Mesodermal cell (in vitro differentiated cells): ENCODE measurements around the gene IDI2.

ENCODE experiments used
- H3K27ac ChIP-seq: 2 replicates; pipeline ENCODE4 v1.7.0; 2013; ENCODE audit warnings: mild to moderate bottlenecking, low read depth, low read length, moderate library complexity; ENCODE audit not compliant: severe bottlenecking
- H3K36me3 ChIP-seq: 2 replicates; pipeline ENCODE4 v1.7.1; 2013; ENCODE audit warnings: mild to moderate bottlenecking, low read length, moderate library complexity; ENCODE audit not compliant: control insufficient read depth, insufficient read depth
- H3K4me1 ChIP-seq: one replicate; pipeline ENCODE4 v1.7.1; 2013; ENCODE audit warnings: mild to moderate bottlenecking, low read length; ENCODE audit not compliant: insufficient read depth, control insufficient read depth, poor library complexity, severe bottlenecking
- H3K4me3 ChIP-seq: 2 replicates; pipeline ENCODE4 v1.7.0; 2013; ENCODE audit warnings: low read length, control low read depth, mild to moderate bottlenecking; ENCODE audit not compliant: insufficient read depth, poor library complexity, severe bottlenecking; ENCODE audit errors: extremely low read depth
- H3K9me3 ChIP-seq: 2 replicates; pipeline ENCODE4 v1.7.1; 2013; ENCODE audit warnings: mild to moderate bottlenecking, low read length, moderate library complexity; ENCODE audit not compliant: control insufficient read depth
- WGBS, 2 experiments: methylation state at CpG; one replicate each; pipeline ENCODE4 v1.1.5; 2013; ENCODE audit warnings: missing lambda C conversion rate in 2 of 2; ENCODE audit not compliant: insufficient coverage in 2 of 2; 5-methylcytosine and 5-hydroxymethylcytosine counted together

The IDI2 gene

DNA sequence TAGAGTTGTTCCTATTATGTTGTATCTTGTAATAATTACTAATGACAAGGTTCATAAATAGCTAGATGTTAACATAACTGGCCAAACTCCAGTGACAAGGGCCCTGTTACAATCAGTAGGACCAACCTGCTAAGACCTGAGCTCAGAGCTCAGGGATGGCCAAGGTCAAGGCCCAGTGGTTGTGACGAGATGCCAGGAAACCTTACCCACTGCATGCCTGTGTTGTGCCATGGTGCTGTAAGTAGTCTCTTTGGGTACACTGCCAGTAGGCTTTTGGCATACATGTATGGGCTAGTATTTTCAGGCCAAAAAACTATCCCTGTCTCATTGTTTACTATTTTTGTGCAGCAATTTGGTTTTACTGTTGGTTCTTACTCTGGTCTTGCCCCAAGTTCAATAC, 7.9 kb upstream of the IDI2 start:
- H3K9me3 ChIP-seq: no peaks in the 10 kb centered on the region

GRCh38 chr10:1029838-1030237, 4.2 kb upstream of the IDI2 start:
- Histone ChIP-seq H3K4me3 (no peak overlapping the region), H3K27ac (no peak overlapping the region), H3K9me3 (no peaks in the 10 kb centered on the region), H3K4me1 (no peaks in the 10 kb centered on the region), H3K36me3 (no peaks in the 10 kb centered on the region)
- 88 to 96% methylated on average over 6 of the region's 7 CpGs for WGBS, 2 experiments

More for the DNA sequence above, 7.9 kb upstream of the IDI2 start:
- no peaks in the 10 kb centered on the region for H3K4me1 ChIP-seq
- no peaks in the 10 kb centered on the region for H3K36me3 ChIP-seq
- 100% methylated on average over 1 of the region's 1 CpG; no CpG with 5 or more reads in 1 of the 2 experiments for WGBS, 2 experiments
- H3K4me3 ChIP-seq: no peak overlapping the region
- H3K27ac ChIP-seq: no peak overlapping the region

DNA sequence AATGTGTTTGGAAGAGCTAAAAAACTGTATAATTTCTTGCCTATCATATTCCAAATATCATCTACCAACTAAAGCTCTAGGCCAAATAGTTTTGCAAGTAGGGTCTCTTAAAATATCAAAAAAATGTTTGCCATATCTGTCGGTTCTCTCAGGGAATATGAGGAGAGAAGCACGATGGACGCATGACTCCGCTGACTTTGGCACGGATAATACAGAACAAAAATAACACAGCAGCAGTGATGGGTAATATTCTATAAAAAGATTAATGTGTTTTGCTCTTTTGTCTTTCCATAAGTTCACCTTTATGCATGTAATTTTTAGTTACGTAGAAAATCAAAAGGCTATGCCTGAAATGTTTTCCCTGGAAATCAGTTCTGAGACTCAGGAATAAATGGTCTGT, 919 bp upstream of the IDI2 start:
- Histone ChIP-seq H3K4me3 (no peak overlapping the region), H3K4me1 (no peaks in the 10 kb centered on the region), H3K36me3 (no peaks in the 10 kb centered on the region), H3K9me3 (no peaks in the 10 kb centered on the region), H3K27ac (no peak overlapping the region)
- WGBS, 2 experiments: 97 to 100% methylated on average over 1 to 4 of the region's 6 CpGs

DNA sequence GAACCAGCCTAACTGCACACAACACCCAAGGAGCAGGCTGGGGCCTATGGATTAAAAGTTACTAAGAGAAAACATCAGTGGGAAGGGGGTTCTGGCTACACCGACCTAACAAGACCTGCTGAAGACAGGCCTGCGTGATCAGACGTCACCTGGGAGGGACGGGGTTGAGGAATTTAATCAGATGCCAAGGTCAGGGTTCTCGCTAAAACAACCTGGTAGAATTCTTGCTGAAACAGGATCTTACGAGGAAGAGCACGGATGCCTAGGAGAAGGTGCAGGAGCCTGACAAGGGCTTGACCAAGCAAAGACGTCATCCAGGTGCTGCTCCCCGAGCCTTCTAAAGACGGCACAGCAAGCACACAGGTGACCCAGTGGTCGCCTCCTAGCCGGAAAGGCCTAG, 1.6 kb downstream of the IDI2 start:
- no peak overlapping the region for H3K27ac ChIP-seq
- no peaks in the 10 kb centered on the region for H3K4me1 ChIP-seq
- peaks cover 14% of the 10 kb centered on the region for H3K36me3 ChIP-seq
- no peaks in the 10 kb centered on the region for H3K9me3 ChIP-seq
- WGBS, 2 experiments: 94 to 97% methylated on average over 12 of the region's 12 CpGs
- no peak overlapping the region for H3K4me3 ChIP-seq

DNA sequence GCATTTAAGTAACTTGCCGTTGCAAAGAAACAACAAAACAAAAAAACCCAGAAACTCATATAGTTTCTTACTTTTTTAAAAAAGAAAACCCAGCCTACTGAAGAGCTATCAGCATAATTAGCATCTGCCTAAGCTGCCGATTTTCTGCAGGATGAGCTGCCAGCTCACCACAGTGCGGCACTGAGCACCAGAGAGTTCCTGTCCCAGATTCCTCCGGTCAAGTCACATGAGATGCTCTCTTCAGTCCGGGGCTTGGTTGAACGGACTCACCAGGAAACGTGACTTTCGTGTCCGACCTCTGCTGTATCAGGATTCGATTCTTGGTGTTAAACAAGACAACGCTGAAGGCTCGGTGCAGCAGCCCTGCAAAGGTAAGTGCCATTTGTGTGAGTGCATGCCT, 3.2 kb downstream of the IDI2 start:
- H3K9me3 ChIP-seq: no peaks in the 10 kb centered on the region
- 90 to 92% methylated on average over 11 to 12 of the region's 12 CpGs for WGBS, 2 experiments
- no peak overlapping the region for H3K27ac ChIP-seq
- peaks cover 28% of the 10 kb centered on the region for H3K36me3 ChIP-seq
- no peaks in the 10 kb centered on the region for H3K4me1 ChIP-seq
- no peak overlapping the region for H3K4me3 ChIP-seq

DNA sequence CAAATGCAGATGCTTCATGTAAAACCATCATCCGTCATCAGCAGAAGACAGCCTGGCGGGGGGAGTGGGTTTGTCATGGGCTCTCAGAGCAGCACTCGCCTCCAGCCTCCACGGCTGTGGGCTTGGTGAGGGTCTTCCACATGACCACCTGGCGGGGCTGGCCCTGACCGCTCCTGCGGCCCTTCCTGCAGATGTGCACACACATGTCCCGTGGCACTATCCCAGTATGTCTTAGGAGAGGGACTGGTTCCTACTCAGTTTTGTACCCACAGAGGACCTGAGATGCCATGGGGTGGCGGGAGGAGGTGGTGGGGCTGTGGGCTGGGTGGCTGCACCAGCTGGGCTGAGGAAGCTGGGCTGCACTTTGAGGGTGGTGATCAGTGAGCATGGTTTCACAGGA, 4.7 kb downstream of the IDI2 start:
- Histone ChIP-seq H3K4me1 (no peaks in the 10 kb centered on the region), H3K4me3 (no peak overlapping the region), H3K27ac (no peak overlapping the region), H3K36me3 (peaks cover 43% of the 10 kb centered on the region), H3K9me3 (no peaks in the 10 kb centered on the region)
- WGBS, 2 experiments: 94 to 100% methylated on average over 7 of the region's 9 CpGs

GRCh38 chr10:1020460-1020859, 5.2 kb downstream of the IDI2 start:
- Histone ChIP-seq H3K4me1 (no peaks in the 10 kb centered on the region), H3K27ac (no peak overlapping the region), H3K9me3 (no peaks in the 10 kb centered on the region), H3K36me3 (peaks cover 48% of the 10 kb centered on the region), H3K4me3 (no peak overlapping the region)
- WGBS, 2 experiments: 90 to 98% methylated on average over 5 to 9 of the region's 10 CpGs

DNA sequence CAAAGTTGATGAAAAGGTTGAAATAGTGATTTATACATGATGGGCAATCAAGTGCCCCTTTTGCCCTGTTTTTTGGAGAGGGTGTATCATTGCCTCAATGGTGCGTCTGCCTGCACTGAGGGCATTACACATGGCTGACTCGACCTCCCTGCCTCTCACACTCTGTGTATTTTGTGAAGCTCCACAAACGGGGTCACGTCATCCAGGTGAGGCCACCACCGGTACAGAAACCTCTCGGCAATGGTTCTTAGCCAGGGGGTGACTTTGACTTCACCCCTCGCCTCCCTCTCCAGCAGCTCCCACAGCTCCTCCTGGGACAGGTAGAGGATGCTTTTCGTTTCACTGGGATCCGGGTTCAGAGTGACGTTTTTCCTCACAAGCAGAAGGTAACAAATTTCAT, 6.3 kb downstream of the IDI2 start:
- 89 to 95% methylated on average over 4 to 7 of the region's 10 CpGs for WGBS, 2 experiments

DNA sequence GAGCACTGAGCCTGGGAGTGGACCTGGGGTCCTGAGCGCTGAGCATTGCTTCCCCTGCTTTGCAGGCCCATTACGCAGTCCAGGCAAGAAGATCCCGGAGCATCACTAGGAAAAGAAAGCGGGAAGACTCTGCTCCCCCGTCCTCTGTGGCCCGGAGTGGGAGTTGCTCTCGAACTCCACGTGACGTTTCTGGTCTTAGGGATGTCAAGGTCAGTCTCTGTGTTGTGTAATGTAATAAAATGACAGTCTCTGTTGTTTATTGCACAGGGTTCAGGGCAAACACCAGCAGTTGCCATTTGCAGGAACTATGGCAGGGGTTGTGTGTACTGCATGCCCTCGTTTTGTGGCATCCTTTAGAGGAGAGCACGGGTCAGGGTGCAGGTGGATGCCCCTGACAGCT, 10.0 kb downstream of the IDI2 start:
- no peak overlapping the region for H3K4me3 ChIP-seq
- H3K27ac ChIP-seq: no peak overlapping the region
- H3K4me1 ChIP-seq: no peaks in the 10 kb centered on the region
- peaks cover 94% of the 10 kb centered on the region for H3K36me3 ChIP-seq
- 97% methylated on average over 11 of the region's 11 CpGs for WGBS, 2 experiments
- no peaks in the 10 kb centered on the region for H3K9me3 ChIP-seq

More for the DNA sequence above, 6.3 kb downstream of the IDI2 start:
- Histone ChIP-seq H3K4me3 (no peak overlapping the region), H3K36me3 (peaks cover 58% of the 10 kb centered on the region), H3K9me3 (no peaks in the 10 kb centered on the region), H3K4me1 (no peaks in the 10 kb centered on the region), H3K27ac (no peak overlapping the region)

- H3K36me3 ChIP-seq: peaks cover 99% of the 10 kb centered on the region
Observed at GRCh38 chr10:1011696-1012095, 14.0 kb downstream of the IDI2 start.

GRCh38 chr10:1010703-1011102, 15.0 kb downstream of the IDI2 start:
- H3K4me3 ChIP-seq: no peak overlapping the region
- no peak overlapping the region for H3K27ac ChIP-seq
- 86 to 94% methylated on average over 2 to 5 of the region's 7 CpGs for WGBS, 2 experiments
- H3K4me1 ChIP-seq: no peaks in the 10 kb centered on the region
- peaks cover 99% of the 10 kb centered on the region for H3K36me3 ChIP-seq
- no peaks in the 10 kb centered on the region for H3K9me3 ChIP-seq

More at GRCh38 chr10:1011696-1012095, 14.0 kb downstream of the IDI2 start:
- H3K27ac ChIP-seq: no peak overlapping the region
- no peak overlapping the region for H3K4me3 ChIP-seq
- 95 to 100% methylated on average over 7 to 16 of the region's 16 CpGs for WGBS, 2 experiments
- no peaks in the 10 kb centered on the region for H3K4me1 ChIP-seq
- H3K9me3 ChIP-seq: no peaks in the 10 kb centered on the region
